ENCODE results near the gene GDE1.

DNA sequence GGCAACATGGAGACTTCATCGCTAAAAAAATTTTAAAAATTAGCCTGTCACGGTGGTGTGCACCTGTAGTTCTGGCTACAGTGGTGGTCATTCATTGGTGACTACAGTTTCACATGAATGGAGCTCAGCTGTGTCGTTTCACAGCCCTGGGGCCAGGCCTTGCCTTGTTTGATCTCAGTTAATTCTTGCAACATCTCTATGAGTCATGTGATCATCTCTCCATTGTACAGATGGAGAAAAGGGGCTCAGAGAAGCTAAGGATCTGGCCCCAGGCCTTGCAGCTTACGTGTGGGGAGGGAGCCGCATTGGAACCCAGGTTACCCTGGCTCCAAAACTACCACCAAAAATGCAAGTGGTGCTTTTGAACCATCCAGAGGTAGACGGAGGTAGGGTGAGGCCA lies 49.4 kb downstream of the GDE1 start:
- TF ChIP-seq, protein P1, sequence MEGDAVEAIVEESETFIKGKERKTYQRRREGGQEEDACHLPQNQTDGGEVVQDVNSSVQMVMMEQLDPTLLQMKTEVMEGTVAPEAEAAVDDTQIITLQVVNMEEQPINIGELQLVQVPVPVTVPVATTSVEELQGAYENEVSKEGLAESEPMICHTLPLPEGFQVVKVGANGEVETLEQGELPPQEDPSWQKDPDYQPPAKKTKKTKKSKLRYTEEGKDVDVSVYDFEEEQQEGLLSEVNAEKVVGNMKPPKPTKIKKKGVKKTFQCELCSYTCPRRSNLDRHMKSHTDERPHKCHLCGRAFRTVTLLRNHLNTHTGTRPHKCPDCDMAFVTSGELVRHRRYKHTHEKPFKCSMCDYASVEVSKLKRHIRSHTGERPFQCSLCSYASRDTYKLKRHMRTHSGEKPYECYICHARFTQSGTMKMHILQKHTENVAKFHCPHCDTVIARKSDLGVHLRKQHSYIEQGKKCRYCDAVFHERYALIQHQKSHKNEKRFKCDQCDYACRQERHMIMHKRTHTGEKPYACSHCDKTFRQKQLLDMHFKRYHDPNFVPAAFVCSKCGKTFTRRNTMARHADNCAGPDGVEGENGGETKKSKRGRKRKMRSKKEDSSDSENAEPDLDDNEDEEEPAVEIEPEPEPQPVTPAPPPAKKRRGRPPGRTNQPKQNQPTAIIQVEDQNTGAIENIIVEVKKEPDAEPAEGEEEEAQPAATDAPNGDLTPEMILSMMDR (optimal IDR thresholded peaks at IDR 0.05 in 1 of 3, IDR thresholded peaks at IDR 0.05 in 1 of 3, conservative IDR thresholded peaks at IDR 0.05 in 1 of 3; ENCODE audit: extremely low read depth in 1 of 3, insufficient read depth in 2 of 3, low read length in 3 of 3) = no peak
- TF ChIP-seq EZH2 (IDR thresholded peaks at IDR 0.05; ENCODE audit: low read length) = no peak

Measured in keratinocyte (primary cell).